DND-41 (cell line): ENCODE data around the gene PRKACA.

Experiments used
- EZH2 ChIP-seq: IDR thresholded peaks from 3 replicates; pipeline ENCODE4 v1.6.1; 2012; ENCODE audit warnings: borderline replicate concordance, low read depth, mild to moderate bottlenecking, moderate library complexity, low read length, inconsistent platforms; ENCODE audit not compliant: severe bottlenecking
- TF ChIP-seq, protein P1 (sequence below): IDR thresholded peaks from 2 replicates; pipeline ENCODE4 v1.5.1; 2012; ENCODE audit warnings: borderline replicate concordance, low read length, moderate library complexity, mild to moderate bottlenecking; ENCODE audit not compliant: poor library complexity, severe bottlenecking; ENCODE audit errors: extremely low read depth

DNA sequence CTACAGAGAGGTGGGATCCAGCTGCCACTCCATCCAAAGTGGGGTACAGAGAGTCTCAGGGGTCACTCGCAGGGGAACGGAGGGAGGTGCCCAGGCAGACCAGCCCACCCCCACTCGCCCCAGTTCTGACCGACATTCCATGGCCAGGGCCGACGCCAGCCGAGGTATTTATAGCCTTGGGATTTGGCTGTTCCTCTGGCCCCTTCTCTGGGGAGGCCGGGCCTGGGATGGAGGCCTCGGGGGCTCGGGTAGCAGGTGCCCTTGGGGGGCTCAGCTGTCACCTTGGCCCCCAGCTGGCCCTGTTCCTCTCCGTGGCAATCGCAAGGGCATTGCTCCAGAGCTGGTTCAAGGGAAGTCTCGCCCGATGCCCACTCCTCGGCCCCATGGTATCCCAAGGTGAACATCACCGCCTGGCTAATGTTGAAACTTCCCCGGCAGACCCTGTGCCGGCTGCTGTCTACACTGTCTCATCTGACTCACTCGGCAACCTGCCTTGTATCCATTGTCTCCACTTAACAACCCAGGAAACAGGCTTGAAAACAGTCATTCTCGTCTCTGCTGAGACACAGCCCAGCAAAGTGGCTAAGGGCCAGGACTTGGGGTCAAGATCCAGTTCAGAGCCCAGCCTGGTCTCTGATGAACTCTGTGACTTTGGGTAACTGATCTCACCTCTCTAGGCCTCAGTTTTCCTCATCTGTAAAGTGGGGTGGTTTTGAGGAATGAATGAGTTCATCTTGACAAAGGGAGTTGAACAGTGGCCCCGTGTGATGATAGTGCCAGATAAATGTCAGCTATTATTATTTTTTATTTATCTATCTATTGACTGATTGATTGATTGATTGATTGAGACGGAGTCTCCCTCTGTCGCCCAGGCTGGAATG is 9.7 kb downstream of the PRKACA start:
- TF ChIP-seq, protein P1, sequence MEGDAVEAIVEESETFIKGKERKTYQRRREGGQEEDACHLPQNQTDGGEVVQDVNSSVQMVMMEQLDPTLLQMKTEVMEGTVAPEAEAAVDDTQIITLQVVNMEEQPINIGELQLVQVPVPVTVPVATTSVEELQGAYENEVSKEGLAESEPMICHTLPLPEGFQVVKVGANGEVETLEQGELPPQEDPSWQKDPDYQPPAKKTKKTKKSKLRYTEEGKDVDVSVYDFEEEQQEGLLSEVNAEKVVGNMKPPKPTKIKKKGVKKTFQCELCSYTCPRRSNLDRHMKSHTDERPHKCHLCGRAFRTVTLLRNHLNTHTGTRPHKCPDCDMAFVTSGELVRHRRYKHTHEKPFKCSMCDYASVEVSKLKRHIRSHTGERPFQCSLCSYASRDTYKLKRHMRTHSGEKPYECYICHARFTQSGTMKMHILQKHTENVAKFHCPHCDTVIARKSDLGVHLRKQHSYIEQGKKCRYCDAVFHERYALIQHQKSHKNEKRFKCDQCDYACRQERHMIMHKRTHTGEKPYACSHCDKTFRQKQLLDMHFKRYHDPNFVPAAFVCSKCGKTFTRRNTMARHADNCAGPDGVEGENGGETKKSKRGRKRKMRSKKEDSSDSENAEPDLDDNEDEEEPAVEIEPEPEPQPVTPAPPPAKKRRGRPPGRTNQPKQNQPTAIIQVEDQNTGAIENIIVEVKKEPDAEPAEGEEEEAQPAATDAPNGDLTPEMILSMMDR, result no peak
- TF ChIP-seq EZH2, result no peak
